Kidney epithelial cell (primary cell): ENCODE results near the gene POLN. TPM values are rescaled to one million over a fixed set of nuclear protein-coding genes. Genes with fewer than 3 reads are reported as not detected.

Experiments
- DNase-seq: peaks from one replicate; pipeline ENCODE4 v3.0.0-alpha.2; 2010; ENCODE audit warnings: low read depth
- H3K27me3 ChIP-seq: 2 replicates; pipeline ENCODE4 v1.6.0; 2011; ENCODE audit warnings: low read length; ENCODE audit not compliant: control insufficient read depth, insufficient read depth
- H3K36me3 ChIP-seq: 2 replicates; pipeline ENCODE4 v1.5.1; 2011; ENCODE audit warnings: low read length; ENCODE audit not compliant: control insufficient read depth, insufficient read depth
- H3K4me3 ChIP-seq: 2 replicates; pipeline ENCODE4 v1.5.1; 2011; ENCODE audit warnings: low read depth, mild to moderate bottlenecking, control low read depth, low read length
- total RNA-seq: library from RNA; depleted of rRNA; stranded (reverse); fragments of >200 nt; gene quantifications from 2 replicates; pipeline ENCODE4 v1.2.3, GENCODE V29; 2015
- TF ChIP-seq, protein P1 (sequence below): IDR thresholded peaks from 2 replicates; pipeline ENCODE4 v1.5.1; 2011; ENCODE audit warnings: mild to moderate bottlenecking, moderate library complexity, low read length, control low read depth, inconsistent platforms; ENCODE audit not compliant: insufficient read depth, poor library complexity, severe bottlenecking

POLN gene
- total RNA-seq, 1 donor from 2014 or later: 0.38 TPM

DNA sequence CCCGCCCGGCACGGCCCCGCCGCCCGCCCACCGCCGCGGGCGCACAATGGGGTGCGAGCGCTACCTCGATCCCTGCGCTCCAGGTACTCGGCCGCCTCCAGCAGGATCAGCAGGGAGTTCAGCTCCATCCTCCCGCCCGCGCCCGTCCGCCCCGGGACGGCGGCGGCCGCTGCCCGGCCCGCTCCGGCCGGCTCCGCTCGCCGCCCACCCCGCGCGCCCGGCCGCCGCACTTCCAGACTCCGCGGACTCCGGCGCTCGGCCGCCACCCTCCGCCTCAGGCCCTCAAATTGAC, 19.9 kb upstream of the POLN start, which contains the start of gene MXD4:
Gene MXD4 (minus strand): TSS at position 257 of the 292 bp plus-strand sequence. CDS start 129 bp downstream, at position 128.
- Histone ChIP-seq H3K4me3 (peak within 1 kb of the TSS; percentile 80), H3K27me3 (no peaks in the 10 kb centered on the region), H3K36me3 (no peaks in the 10 kb centered on the region)
- TF ChIP-seq, protein P1, sequence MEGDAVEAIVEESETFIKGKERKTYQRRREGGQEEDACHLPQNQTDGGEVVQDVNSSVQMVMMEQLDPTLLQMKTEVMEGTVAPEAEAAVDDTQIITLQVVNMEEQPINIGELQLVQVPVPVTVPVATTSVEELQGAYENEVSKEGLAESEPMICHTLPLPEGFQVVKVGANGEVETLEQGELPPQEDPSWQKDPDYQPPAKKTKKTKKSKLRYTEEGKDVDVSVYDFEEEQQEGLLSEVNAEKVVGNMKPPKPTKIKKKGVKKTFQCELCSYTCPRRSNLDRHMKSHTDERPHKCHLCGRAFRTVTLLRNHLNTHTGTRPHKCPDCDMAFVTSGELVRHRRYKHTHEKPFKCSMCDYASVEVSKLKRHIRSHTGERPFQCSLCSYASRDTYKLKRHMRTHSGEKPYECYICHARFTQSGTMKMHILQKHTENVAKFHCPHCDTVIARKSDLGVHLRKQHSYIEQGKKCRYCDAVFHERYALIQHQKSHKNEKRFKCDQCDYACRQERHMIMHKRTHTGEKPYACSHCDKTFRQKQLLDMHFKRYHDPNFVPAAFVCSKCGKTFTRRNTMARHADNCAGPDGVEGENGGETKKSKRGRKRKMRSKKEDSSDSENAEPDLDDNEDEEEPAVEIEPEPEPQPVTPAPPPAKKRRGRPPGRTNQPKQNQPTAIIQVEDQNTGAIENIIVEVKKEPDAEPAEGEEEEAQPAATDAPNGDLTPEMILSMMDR: no peak
- DNase-seq: no peak

DNA sequence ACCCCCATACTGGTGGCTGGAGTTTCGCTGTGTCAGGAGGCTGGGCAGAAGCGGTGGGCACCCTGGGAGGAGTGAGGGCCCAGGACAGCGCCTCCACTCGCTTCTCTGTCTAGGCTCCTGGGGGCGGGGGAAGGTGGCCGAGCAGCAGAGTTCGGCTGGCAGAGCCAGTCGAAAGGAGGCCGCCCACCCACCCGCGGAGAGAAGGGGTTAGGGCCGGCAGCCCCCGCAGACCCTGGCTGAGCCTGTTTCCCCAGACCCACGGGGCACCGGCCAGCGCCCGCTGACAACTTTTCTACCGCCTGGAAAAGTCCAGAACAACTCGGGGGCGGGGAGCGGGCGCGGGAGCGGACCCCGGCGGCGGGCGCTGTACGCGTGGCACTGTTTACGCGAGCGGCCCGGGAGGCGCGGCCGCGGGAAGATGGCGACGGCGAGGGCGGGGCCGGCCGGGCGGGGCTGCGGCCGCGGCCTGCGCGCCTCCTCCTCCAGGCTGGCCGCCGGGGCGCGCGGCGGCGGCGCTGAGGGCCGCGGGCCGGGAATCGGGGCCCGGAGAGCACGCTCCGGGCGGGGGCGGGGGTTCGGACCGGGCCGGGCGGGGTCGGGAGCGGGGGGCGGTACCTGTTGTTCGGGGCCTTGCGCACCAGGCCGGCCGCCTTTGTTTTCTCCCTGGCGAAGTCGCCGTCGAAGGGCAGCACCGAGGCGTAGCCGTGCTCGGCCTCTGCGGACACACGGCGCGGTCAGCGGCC, 19.4 kb upstream of the POLN start:
- peak overlapping the region; percentile 80 for H3K4me3 ChIP-seq
- H3K27me3 ChIP-seq: no peaks in the 10 kb centered on the region
- TF ChIP-seq, protein P1: no peak
- no peaks in the 10 kb centered on the region for H3K36me3 ChIP-seq
- DNase-seq: no peak

DNA sequence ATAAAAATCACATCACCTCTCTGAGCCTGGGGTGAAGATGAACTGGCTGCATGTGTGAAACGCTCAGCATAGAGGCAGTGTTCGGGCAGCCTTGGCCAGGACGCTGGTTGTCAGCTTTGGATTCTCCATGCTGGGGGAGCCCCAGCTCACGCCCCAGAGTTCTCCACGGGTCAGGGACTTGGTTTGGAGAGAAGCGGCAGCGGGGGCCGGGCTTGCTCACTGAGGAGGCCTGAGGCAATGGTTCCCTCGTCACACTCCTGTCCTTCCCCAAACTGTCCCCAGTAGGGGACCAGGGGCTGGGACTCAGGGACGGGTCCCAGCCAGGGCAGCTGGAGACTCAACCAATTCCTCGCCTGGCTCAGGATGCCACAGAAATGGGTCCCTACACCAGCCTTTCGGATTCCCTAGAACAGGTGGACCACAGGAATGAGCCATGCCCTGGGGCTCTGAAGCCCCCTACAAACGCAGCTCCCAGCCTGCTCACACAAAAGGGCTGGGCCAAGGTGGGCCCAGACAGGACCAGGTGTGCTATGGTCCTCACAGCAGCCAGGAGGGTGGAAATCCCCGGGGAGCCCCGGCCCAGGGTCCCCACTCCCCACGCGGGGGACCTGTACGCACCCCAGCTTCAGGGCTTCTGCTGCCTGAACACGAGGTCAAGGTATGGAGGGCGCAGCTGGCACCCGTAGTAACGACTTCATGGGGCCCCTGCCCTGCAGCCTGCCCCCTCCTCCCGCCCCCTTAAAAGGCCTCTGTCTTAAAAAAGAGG, 18.6 kb upstream of the POLN start:
- Histone ChIP-seq H3K27me3 (no peaks in the 10 kb centered on the region), H3K36me3 (no peaks in the 10 kb centered on the region), H3K4me3 (peak overlapping the region; percentile 80)
- TF ChIP-seq, protein P1: no peak
- no peak for DNase-seq

DNA sequence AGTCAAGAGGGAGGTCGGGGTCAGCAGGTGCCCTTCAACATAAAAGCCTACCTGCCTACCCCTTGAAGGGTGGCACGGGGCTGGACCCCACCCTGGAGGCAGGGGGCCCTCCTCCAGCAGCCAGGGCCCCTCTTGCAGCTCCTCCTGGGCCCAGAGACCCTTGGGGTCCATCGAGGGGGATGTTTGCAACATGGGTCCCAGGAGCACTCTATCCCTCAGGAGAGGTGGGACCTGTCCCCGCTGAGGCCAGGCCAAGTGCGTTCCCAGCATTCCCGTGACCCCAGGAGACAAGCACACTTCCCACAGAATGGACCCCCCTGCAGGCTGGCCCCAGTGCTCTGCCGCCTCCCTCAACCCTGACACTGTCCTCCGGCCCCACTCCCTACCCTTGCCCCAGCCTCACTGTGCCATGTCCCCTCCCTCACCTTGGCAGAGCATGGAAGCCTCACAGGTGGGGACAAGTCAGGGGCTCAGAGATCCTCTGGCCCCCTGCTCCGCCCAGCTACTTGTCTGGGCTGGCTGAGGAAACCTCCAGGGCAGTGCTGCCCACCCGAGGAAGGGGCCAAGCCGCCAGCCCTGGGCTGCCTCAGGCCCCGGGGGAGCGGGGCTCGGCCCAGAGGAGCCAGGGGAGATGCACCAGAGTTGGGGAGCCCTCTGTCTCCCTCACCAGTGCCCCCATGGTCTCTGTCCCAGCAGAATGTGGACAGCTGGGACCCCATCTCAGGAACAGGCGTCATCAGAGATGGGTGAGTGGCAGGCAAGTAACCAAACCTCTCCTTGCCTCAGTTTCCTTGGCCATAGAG, 17.8 kb upstream of the POLN start:
- Histone ChIP-seq H3K4me3 (no peak overlapping the region), H3K27me3 (no peaks in the 10 kb centered on the region)

DNA sequence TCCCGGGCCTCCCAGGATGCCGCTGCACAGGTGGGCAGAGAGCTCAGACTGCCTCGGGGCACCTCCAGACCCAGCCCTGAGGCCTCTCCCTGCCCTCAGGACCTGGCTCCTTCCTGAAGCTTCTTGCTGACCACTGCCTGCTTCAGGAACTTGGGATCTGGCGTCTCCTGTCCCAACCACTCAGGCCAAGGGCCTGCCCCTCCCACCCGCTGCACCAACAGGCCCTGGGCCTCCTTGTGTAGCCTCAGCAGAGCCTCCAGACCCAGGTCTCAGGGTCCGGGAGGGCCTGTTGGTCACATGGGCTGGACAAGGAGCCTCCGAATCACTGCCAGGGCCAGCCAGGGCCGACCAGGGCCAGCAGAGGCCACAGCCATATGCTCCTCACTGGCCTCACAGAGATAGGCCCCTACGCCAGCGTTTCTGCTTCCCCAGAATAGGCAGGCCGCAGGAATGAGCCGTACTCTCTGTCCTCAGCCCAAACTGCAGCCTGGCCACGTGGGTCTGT, 17.2 kb upstream of the POLN start:
- Histone ChIP-seq H3K36me3 (no peaks in the 10 kb centered on the region), H3K4me3 (no peak overlapping the region), H3K27me3 (no peaks in the 10 kb centered on the region)
- TF ChIP-seq, protein P1: no peak
- DNase-seq: no peak

More for the DNA sequence above, 17.8 kb upstream of the POLN start:
- no peak for DNase-seq
- TF ChIP-seq, protein P1: no peak
- no peaks in the 10 kb centered on the region for H3K36me3 ChIP-seq
